GM10266 (cell line): ENCODE results near the gene FOXN4.

Source experiments
- DNase-seq: peaks from one replicate; pipeline ENCODE4 v3.0.0; 2012; ENCODE audit errors: extremely low spot score
- CTCF ChIP-seq: IDR thresholded peaks from 2 replicates; pipeline ENCODE4 v1.5.1; 2012; ENCODE audit warnings: mild to moderate bottlenecking, low read depth; ENCODE audit not compliant: control insufficient read depth, insufficient read depth; ENCODE audit errors: missing control alignments

FOXN4 gene

GRCh38 chr12:109294286-109294796 lies 14.7 kb downstream of the FOXN4 start:
- DNase-seq, result no peak
- TF ChIP-seq CTCF, result no peak

- DNase-seq, result no peak
- TF ChIP-seq CTCF, result no peak
Observed at GRCh38 chr12:109293106-109293505, 16.0 kb downstream of the FOXN4 start.

- DNase-seq, result no peak
- no peak for TF ChIP-seq CTCF
Observed at GRCh38 chr12:109292342-109292711, 16.8 kb downstream of the FOXN4 start.

- DNase-seq, result no peak
- no peak for TF ChIP-seq CTCF
Observed at GRCh38 chr12:109291521-109292341, 17.4 kb downstream of the FOXN4 start.

- TF ChIP-seq CTCF, result no peak
- no peak for DNase-seq
Observed at GRCh38 chr12:109291117-109291516, 18.0 kb downstream of the FOXN4 start.

GRCh38 chr12:109290061-109290460 lies 19.0 kb downstream of the FOXN4 start:
- TF ChIP-seq CTCF, result no peak

GRCh38 chr12:109289551-109289950 lies 19.5 kb downstream of the FOXN4 start:
- TF ChIP-seq CTCF, result no peak
- DNase-seq, result no peak

More at GRCh38 chr12:109290061-109290460, 19.0 kb downstream of the FOXN4 start:
- no peak for DNase-seq
